Measurements from ENCODE around the gene CMTM1.

DNA sequence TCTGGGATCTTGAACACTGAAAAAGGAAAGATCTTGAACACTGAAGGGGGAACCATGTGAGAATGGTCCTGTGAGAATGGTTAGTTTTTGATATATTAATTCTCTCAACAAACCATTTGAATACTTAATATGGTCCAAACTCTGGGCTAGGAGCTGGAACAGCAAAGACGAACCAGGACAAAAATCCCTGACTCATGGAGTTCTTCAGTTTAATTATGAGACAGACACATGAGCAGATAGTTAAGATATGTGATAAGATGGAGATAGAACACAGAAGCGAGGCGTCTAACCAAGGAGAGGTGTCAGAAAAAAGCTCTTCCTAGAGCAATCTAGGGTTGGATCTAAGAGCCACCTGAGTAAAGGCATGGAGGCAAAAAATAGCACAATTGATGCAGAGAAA is 12.2 kb upstream of the CMTM1 start:
- no peak for TF ChIP-seq POLR2A (IDR thresholded peaks at IDR 0.05)
- TF ChIP-seq, protein P1, sequence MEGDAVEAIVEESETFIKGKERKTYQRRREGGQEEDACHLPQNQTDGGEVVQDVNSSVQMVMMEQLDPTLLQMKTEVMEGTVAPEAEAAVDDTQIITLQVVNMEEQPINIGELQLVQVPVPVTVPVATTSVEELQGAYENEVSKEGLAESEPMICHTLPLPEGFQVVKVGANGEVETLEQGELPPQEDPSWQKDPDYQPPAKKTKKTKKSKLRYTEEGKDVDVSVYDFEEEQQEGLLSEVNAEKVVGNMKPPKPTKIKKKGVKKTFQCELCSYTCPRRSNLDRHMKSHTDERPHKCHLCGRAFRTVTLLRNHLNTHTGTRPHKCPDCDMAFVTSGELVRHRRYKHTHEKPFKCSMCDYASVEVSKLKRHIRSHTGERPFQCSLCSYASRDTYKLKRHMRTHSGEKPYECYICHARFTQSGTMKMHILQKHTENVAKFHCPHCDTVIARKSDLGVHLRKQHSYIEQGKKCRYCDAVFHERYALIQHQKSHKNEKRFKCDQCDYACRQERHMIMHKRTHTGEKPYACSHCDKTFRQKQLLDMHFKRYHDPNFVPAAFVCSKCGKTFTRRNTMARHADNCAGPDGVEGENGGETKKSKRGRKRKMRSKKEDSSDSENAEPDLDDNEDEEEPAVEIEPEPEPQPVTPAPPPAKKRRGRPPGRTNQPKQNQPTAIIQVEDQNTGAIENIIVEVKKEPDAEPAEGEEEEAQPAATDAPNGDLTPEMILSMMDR (IDR thresholded peaks at IDR 0.05) = no peak

All from right lobe of liver (tissue), 4 donors.